Naive thymus-derived CD4-positive, alpha-beta T cell (primary cell): ENCODE results near the gene NADK2. TPM values are rescaled to one million over a fixed set of nuclear protein-coding genes. Genes with fewer than 3 reads are reported as not detected.

Experiments
- microRNA-seq: library from miRNA; unstranded; fragments of <30 nt; microRNA quantifications from one replicate; pipeline ENCODE4 v1.2.0, GENCODE V29; 2022; ENCODE audit warnings: borderline microRNAs expressed
- polyA plus RNA-seq, 2 donors: library from polyadenylated mRNA; unstranded; fragments of 300-500 nt; fragmentation: Illumina TruSeq; gene quantifications; one replicate each; pipeline ENCODE4 v1.2.3, GENCODE V29; 2021
- total RNA-seq, 6 experiments: library from RNA in 5 of 6; stranded (reverse) in 5 of 6; gene quantifications; 1 replicate in 5 of 6; 2 replicates in 1 of 6; pipeline ENCODE4 v1.2.3 and lab custom pipeline; 2021 to 2026

The NADK2 gene
- total and polyA plus RNA-seq, 7 experiments from 2014 or later: 7.0 to 17.8 (median 12.2) TPM

Small RNA genes within 50 kb of the gene (microRNA-seq; reads per million reads assigned to microRNA genes)
- gene MIR580: 8.3 reads per million, percentile 15 among the genes with 10 or more reads in this experiment

Other genes with a start within 250 kb of the NADK2 start
- gene UGT3A2, start 175.0 kb downstream of the NADK2 start, total RNA-seq: under 1 TPM in 1 of 5 experiments, not detected in 4; 0.39 TPM
- gene UGT3A2, start 175.0 kb downstream of the NADK2 start, polyA plus RNA-seq: under 1 TPM in 1 of 2 donors, not detected in 1; 0.94 TPM
- gene LMBRD2, start 90.0 kb downstream of the NADK2 start, total RNA-seq: 10 to 100 TPM in 3 of 5 experiments, 1 to 10 TPM in 2; 6.8 to 17.1 (median 12.3) TPM
- gene LMBRD2, start 90.0 kb downstream of the NADK2 start, polyA plus RNA-seq: 1 to 10 TPM; 4.1 to 4.9 TPM
- gene SKP2, start 89.8 kb downstream of the NADK2 start, total RNA-seq: 10 to 100 TPM; 11.9 to 37.1 (median 23.3) TPM
- gene SKP2, start 89.8 kb downstream of the NADK2 start, polyA plus RNA-seq: 10 to 100 TPM; 23.1 to 27.1 TPM
- not detected for gene RANBP3L, start 60.0 kb upstream of the NADK2 start, total RNA-seq
- not detected for gene RANBP3L, start 60.0 kb upstream of the NADK2 start, polyA plus RNA-seq